Cerebellar nuclear complex (tissue), 1 donor: Measurements from ENCODE around the gene GRIK2.
A peak's percentile ranks its signal among the peaks of the same experiment; 100 is the strongest.
"Not testable (repeated sequence)": the region's sequence is repeated elsewhere in the genome, so short reads cannot be mapped to it uniquely, and the experiment has no call there.

Source experiments
- DNase-seq, 2 experiments: peaks; one replicate each; lab custom pipeline; 2025; lab: John Stamatoyannopoulos, UW

Gene GRIK2

GRCh38 chr6:101393251-101393828, at the start of gene GRIK2:
Gene GRIK2 (plus strand): TSS chr6:101393708.
- peak; percentile 21 to 53 for DNase-seq

GRCh38 chr6:101344885-101345284, 48.6 kb upstream of the GRIK2 start:
- no peak for DNase-seq

- no peak for DNase-seq
Measured at GRCh38 chr6:101348816-101349215, 44.7 kb upstream of the GRIK2 start.

- not testable (repeated sequence) for DNase-seq
Measured at GRCh38 chr6:101350631-101351030, 42.9 kb upstream of the GRIK2 start.

GRCh38 chr6:101351173-101351572, 42.3 kb upstream of the GRIK2 start:
- no peak for DNase-seq

- no peak for DNase-seq
Measured at GRCh38 chr6:101352316-101352715, 41.2 kb upstream of the GRIK2 start.

GRCh38 chr6:101365181-101365580, 28.3 kb upstream of the GRIK2 start:
- no peak for DNase-seq

- no peak for DNase-seq
Measured at GRCh38 chr6:101379926-101380325, 13.6 kb upstream of the GRIK2 start.

GRCh38 chr6:101380897-101381630, 12.4 kb upstream of the GRIK2 start:
- DNase-seq, result no peak

GRCh38 chr6:101383747-101384146, 9.8 kb upstream of the GRIK2 start:
- DNase-seq, result not testable (repeated sequence)

- DNase-seq, result no peak
Measured at GRCh38 chr6:101386982-101387381, 6.5 kb upstream of the GRIK2 start.

- DNase-seq, result no peak
Measured at GRCh38 chr6:101391772-101392585, 1.5 kb upstream of the GRIK2 start.

- no peak for DNase-seq
Measured at GRCh38 chr6:101392586-101393230, 800 bp upstream of the GRIK2 start.

- DNase-seq, result no peak
Measured at GRCh38 chr6:101393829-101394251, 332 bp downstream of the GRIK2 start.

- no peak for DNase-seq
Measured at GRCh38 chr6:101394936-101395335, 1.4 kb downstream of the GRIK2 start.

- no peak for DNase-seq
Measured at GRCh38 chr6:101395345-101395744, 1.8 kb downstream of the GRIK2 start.

- no peak for DNase-seq
Measured at GRCh38 chr6:101396548-101397173, 3.2 kb downstream of the GRIK2 start.

- peak in 1 of 2 experiments; percentile 72 for DNase-seq
Measured at GRCh38 chr6:101397199-101397598, 3.7 kb downstream of the GRIK2 start.

- DNase-seq, result peak; percentile 14 to 35
Measured at GRCh38 chr6:101398716-101399615, 5.5 kb downstream of the GRIK2 start.

GRCh38 chr6:101399616-101400162, 6.2 kb downstream of the GRIK2 start:
- no peak for DNase-seq
